Fibroblast of lung (primary cell): ENCODE results near the gene SIRT2. TPM values are rescaled to one million over a fixed set of nuclear protein-coding genes. Genes with fewer than 3 reads are reported as not detected.

ENCODE experiments used
- DNase-seq, 2 donors: peaks; one replicate each; pipeline versions ENCODE4 v3.0.0 to v3.0.0-alpha.2; 2010; ENCODE audit warnings: low read depth in 2 of 2
- H2AFZ ChIP-seq: 2 replicates; pipeline ENCODE4 v1.5.1; 2012; ENCODE audit warnings: low read length, control low read depth, inconsistent platforms
- H3K27ac ChIP-seq: 2 replicates; pipeline ENCODE4 v1.5.1; 2011; ENCODE audit warnings: low read length, control low read depth; ENCODE audit not compliant: insufficient read depth
- H3K27me3 ChIP-seq: 2 replicates; pipeline ENCODE4 v1.5.1; 2011; ENCODE audit warnings: mild to moderate bottlenecking, low read length; ENCODE audit not compliant: control insufficient read depth, insufficient read depth
- H3K36me3 ChIP-seq: 2 replicates; pipeline ENCODE4 v1.5.1; 2011; ENCODE audit warnings: low read length; ENCODE audit not compliant: control insufficient read depth, insufficient read depth
- H3K4me1 ChIP-seq: 2 replicates; pipeline ENCODE4 v1.5.1; 2011; ENCODE audit warnings: low read length; ENCODE audit not compliant: control insufficient read depth, insufficient read depth; ENCODE audit errors: extremely low read depth
- H3K4me2 ChIP-seq: 2 replicates; pipeline ENCODE4 v1.5.1; 2011; ENCODE audit warnings: low read length, control low read depth; ENCODE audit not compliant: insufficient read depth; ENCODE audit errors: extremely low read depth
- H3K4me3 ChIP-seq, 4 experiments: fragments of 200-600 bp in 1 of 4; sonication (generic) in 1 of 4; replicated peaks in 1 of 4; 2 replicates each; pipeline ENCODE4 v1.5.1; 2011 to 2016; ENCODE audit warnings: low read length in 4 of 4, low read depth in 3 of 4, mild to moderate bottlenecking in 3 of 4, control low read depth in 2 of 4, inconsistent platforms in 1 of 4, mixed read lengths in 1 of 4; ENCODE audit not compliant: insufficient read depth in 1 of 4; ENCODE audit errors: control extremely low read depth in 1 of 4
- H3K79me2 ChIP-seq: 2 replicates; pipeline ENCODE4 v1.5.1; 2012; ENCODE audit warnings: mild to moderate bottlenecking, low read length, inconsistent platforms; ENCODE audit not compliant: control insufficient read depth, insufficient read depth
- H3K9ac ChIP-seq: 2 replicates; pipeline ENCODE4 v1.5.1; 2011; ENCODE audit warnings: mild to moderate bottlenecking, low read length, control low read depth; ENCODE audit not compliant: insufficient read depth
- H3K9me3 ChIP-seq: 2 replicates; pipeline ENCODE4 v1.5.1; 2012; ENCODE audit warnings: low read depth, low read length; ENCODE audit not compliant: control insufficient read depth, insufficient read depth
- H4K20me1 ChIP-seq: 2 replicates; pipeline ENCODE4 v1.5.1; 2011; ENCODE audit warnings: low read length; ENCODE audit not compliant: control insufficient read depth, insufficient read depth; ENCODE audit errors: extremely low read depth
- CTCF ChIP-seq, 2 donors: IDR thresholded peaks in 1 of 2; conservative IDR thresholded peaks in 1 of 2; 1 replicate in 1 of 2; 2 replicates in 1 of 2; pipeline ENCODE4 v1.5.1; 2011 to 2012; ENCODE audit warnings: low read length in 2 of 2, control low read depth in 1 of 2, inconsistent platforms in 1 of 2, low read depth in 1 of 2, mild to moderate bottlenecking in 1 of 2
- EZH2 ChIP-seq: IDR thresholded peaks from 2 replicates; pipeline ENCODE4 v1.5.1; 2012; ENCODE audit warnings: low read length, control low read depth, mild to moderate bottlenecking; ENCODE audit errors: missing control alignments
- polyA plus RNA-seq, 2 donors: library from polyadenylated mRNA; depleted of rRNA in 1 of 2; stranded (reverse) in 1 of 2; unstranded in 1 of 2; fragments of >200 nt; gene quantifications; 2 replicates each; pipeline ENCODE4 v1.2.1, GENCODE V29; 2011 to 2012; ENCODE audit warnings: missing spikeins in 1 of 2
- total RNA-seq: library from RNA; depleted of rRNA; stranded (reverse); fragments of >200 nt; gene quantifications from 2 replicates; pipeline ENCODE4 v1.2.1, GENCODE V29; 2014

SIRT2 gene
- total and polyA plus RNA-seq, 2 donors (not counting 1 experiment from before 2014, with no cell fraction given), result 38.7 to 51.7 TPM

GRCh38 chr19:38840583-38840968, 58.8 kb downstream of the SIRT2 start:
- H3K27ac ChIP-seq, result no peak overlapping the region
- H2AFZ ChIP-seq, result no peak overlapping the region
- H4K20me1 ChIP-seq, result no peaks in the 10 kb centered on the region
- H3K36me3 ChIP-seq, result peaks cover 60% of the 10 kb centered on the region
- peaks cover 10% of the 10 kb centered on the region for H3K4me1 ChIP-seq
- TF ChIP-seq CTCF (conservative IDR thresholded peaks at IDR 0.05 in 1 of 2, IDR thresholded peaks at IDR 0.05 in 1 of 2; ENCODE audit: low read depth in 1 of 2, low read length in 2 of 2) (no peak), EZH2 (no peak)
- H3K79me2 ChIP-seq, result peaks cover 46% of the 10 kb centered on the region
- H3K9me3 ChIP-seq, result no peaks in the 10 kb centered on the region
- no peak overlapping the region for H3K4me3 ChIP-seq
- DNase-seq, result no peak
- H3K27me3 ChIP-seq, result no peaks in the 10 kb centered on the region
- no peak overlapping the region for H3K4me2 ChIP-seq
- H3K9ac ChIP-seq, result no peak overlapping the region

- TF ChIP-seq EZH2, result no peak
- no peak for TF ChIP-seq CTCF (conservative IDR thresholded peaks at IDR 0.05 in 1 of 2, IDR thresholded peaks at IDR 0.05 in 1 of 2; ENCODE audit: low read depth in 1 of 2, low read length in 2 of 2)
- no peak overlapping the region for H3K4me3 ChIP-seq
- H3K9ac ChIP-seq, result no peak overlapping the region
- peaks cover 59% of the 10 kb centered on the region for H3K36me3 ChIP-seq
- DNase-seq, result peak in 1 of 2 donors; percentile 37
- no peak overlapping the region for H2AFZ ChIP-seq
- H4K20me1 ChIP-seq, result no peaks in the 10 kb centered on the region
- H3K27ac ChIP-seq, result no peak overlapping the region
- H3K9me3 ChIP-seq, result no peaks in the 10 kb centered on the region
- no peaks in the 10 kb centered on the region for H3K27me3 ChIP-seq
- H3K4me1 ChIP-seq, result peaks cover 11% of the 10 kb centered on the region
- peaks cover 42% of the 10 kb centered on the region for H3K79me2 ChIP-seq
- H3K4me2 ChIP-seq, result no peak overlapping the region
Observed at GRCh38 chr19:38839816-38840582, 59.4 kb downstream of the SIRT2 start.

GRCh38 chr19:38838986-38839761, 60.2 kb downstream of the SIRT2 start:
- Histone ChIP-seq H3K4me1 (peaks cover 11% of the 10 kb centered on the region), H3K4me2 (no peak overlapping the region), H3K27me3 (no peaks in the 10 kb centered on the region), H4K20me1 (no peaks in the 10 kb centered on the region), H3K79me2 (peaks cover 35% of the 10 kb centered on the region), H3K4me3 (no peak overlapping the region), H3K9ac (no peak overlapping the region), H2AFZ (no peak overlapping the region), H3K36me3 (peaks cover 56% of the 10 kb centered on the region), H3K9me3 (no peaks in the 10 kb centered on the region), H3K27ac (no peak overlapping the region)
- no peak for DNase-seq
- TF ChIP-seq CTCF (conservative IDR thresholded peaks at IDR 0.05 in 1 of 2, IDR thresholded peaks at IDR 0.05 in 1 of 2; ENCODE audit: low read depth in 1 of 2, low read length in 2 of 2) (no peak), EZH2 (no peak)
